B cell (primary cell): Measurements from ENCODE around the gene DDX10. TPM values are rescaled to one million over a fixed set of nuclear protein-coding genes. Genes with fewer than 3 reads are reported as not detected.

Experiments
- ATAC-seq: fragments of 200-7000 bp; cut with Tn5 transposase; one replicate; pipeline ENCODE4 v1.10.0; 2021; ENCODE audit warnings: low read depth, mild to moderate bottlenecking, moderate number of reproducible peaks, moderate library complexity
- CTCF ChIA-PET: fragments of 350-600 bp; sonication (Branson Sonifier 250); formaldehyde crosslinking; loops from one replicate; lab custom pipeline; 2021; ENCODE audit warnings: antibody characterized with exemption, inconsistent platforms; lab: Charles Lee
- POLR2A ChIA-PET: fragments of 350-600 bp; sonication (Branson Sonifier 250); formaldehyde crosslinking; loops from one replicate; lab custom pipeline; 2021; ENCODE audit warnings: antibody characterized with exemption; lab: Charles Lee
- DNase-seq: peaks from one replicate; pipeline ENCODE4 v3.0.0; 2013
- H2AFZ ChIP-seq: 2 replicates; pipeline ENCODE4 v1.6.1; 2012; ENCODE audit warnings: mild to moderate bottlenecking, low read depth, low read length; ENCODE audit not compliant: insufficient read depth, poor library complexity, severe bottlenecking
- H3K27ac ChIP-seq, 2 donors: 1 replicate in 1 of 2; 2 replicates in 1 of 2; pipeline ENCODE4 v1.5.1; 2012 to 2013; ENCODE audit warnings: low read length in 2 of 2, mild to moderate bottlenecking in 2 of 2, moderate library complexity in 1 of 2
- H3K27me3 ChIP-seq, 4 experiments: fragments of 200-600 bp in 1 of 4; sonication (generic) in 1 of 4; replicated peaks in 1 of 4; 1 replicate in 2 of 4; 2 replicates in 2 of 4; pipeline versions ENCODE4 v1.6.1 to v1.7.0; 2013 to 2016; ENCODE audit warnings: low read length in 3 of 4, mild to moderate bottlenecking in 2 of 4, mixed read lengths in 1 of 4, moderate library complexity in 1 of 4; ENCODE audit not compliant: insufficient read depth in 4 of 4, control insufficient read depth in 3 of 4; ENCODE audit errors: control extremely low read depth in 1 of 4
- H3K36me3 ChIP-seq, 2 experiments: replicated peaks in 1 of 2; 1 replicate in 1 of 2; 2 replicates in 1 of 2; pipeline versions ENCODE4 v1.6.1 to v1.7.1; 2013; ENCODE audit warnings: low read length in 1 of 2; ENCODE audit not compliant: insufficient read depth in 2 of 2, control insufficient read depth in 1 of 2; ENCODE audit errors: control extremely low read depth in 1 of 2, extremely low read depth in 1 of 2
- H3K4me1 ChIP-seq, 2 donors: fragments of 200-600 bp in 1 of 2; sonication (generic) in 1 of 2; 1 replicate in 1 of 2; 2 replicates in 1 of 2; pipeline versions ENCODE4 v1.5.1 to v1.6.1; 2013 to 2017; ENCODE audit warnings: low read length in 2 of 2; ENCODE audit not compliant: control insufficient read depth in 2 of 2, insufficient read depth in 2 of 2
- H3K4me2 ChIP-seq: replicated peaks from 2 replicates; pipeline ENCODE3; 2012; ENCODE audit warnings: mild to moderate bottlenecking, low read depth, low read length; ENCODE audit not compliant: poor library complexity, severe bottlenecking
- H3K4me3 ChIP-seq, 5 experiments: fragments of 200-600 bp in 1 of 5; sonication (generic) in 1 of 5; 1 replicate in 3 of 5; 2 replicates in 2 of 5; pipeline versions ENCODE4 v1.5.1 to v1.7.0; 2011 to 2016; ENCODE audit warnings: low read length in 4 of 5, mild to moderate bottlenecking in 4 of 5, low read depth in 2 of 5, control low read depth in 1 of 5, moderate library complexity in 1 of 5; ENCODE audit not compliant: insufficient read depth in 1 of 5; ENCODE audit errors: control extremely low read depth in 1 of 5, extremely low read depth in 1 of 5
- H3K79me2 ChIP-seq: fragments of 200-600 bp; sonication (generic); one replicate; pipeline ENCODE4 v1.6.0; 2016; ENCODE audit warnings: low read length; ENCODE audit not compliant: control insufficient read depth, insufficient read depth
- H3K9ac ChIP-seq: fragments of 200-600 bp; sonication (generic); 2 replicates; pipeline ENCODE4 v1.6.1; 2017; ENCODE audit warnings: mild to moderate bottlenecking, low read length, moderate library complexity
- H3K9me3 ChIP-seq, 3 donors: one replicate each; pipeline versions ENCODE4 v1.6.1 to v1.7.1; 2013; ENCODE audit warnings: low read length in 2 of 3; ENCODE audit not compliant: control insufficient read depth in 2 of 3, insufficient read depth in 1 of 3; ENCODE audit errors: control extremely low read depth in 1 of 3
- H4K20me1 ChIP-seq: 2 replicates; pipeline ENCODE4 v1.6.0; 2012; ENCODE audit warnings: mild to moderate bottlenecking, low read length; ENCODE audit not compliant: insufficient read depth, control insufficient read depth, poor library complexity, severe bottlenecking
- H3K27ac Mint-ChIP-seq: one replicate; pipeline ENCODE4 v1.8.0; 2021; ENCODE audit warnings: mixed read lengths
- H3K27me3 Mint-ChIP-seq: one replicate; pipeline ENCODE4 v1.8.0; 2021; ENCODE audit warnings: mixed read lengths
- H3K4me1 Mint-ChIP-seq: one replicate; pipeline ENCODE4 v1.8.0; 2021; ENCODE audit warnings: mixed read lengths
- H3K4me3 Mint-ChIP-seq: one replicate; pipeline ENCODE4 v1.8.0; 2021; ENCODE audit warnings: mixed read lengths
- H3K9me3 Mint-ChIP-seq: one replicate; pipeline ENCODE4 v1.8.0; 2022; ENCODE audit warnings: mixed read lengths; ENCODE audit not compliant: insufficient read depth
- CTCF ChIP-seq: fragments of 200-600 bp; IDR thresholded peaks from one replicate; pipeline ENCODE4 v1.8.0; 2022; ENCODE audit warnings: antibody characterized with exemption, mild to moderate bottlenecking
- EZH2 ChIP-seq: IDR thresholded peaks from 2 replicates; pipeline ENCODE4 v1.6.1; 2012; ENCODE audit warnings: borderline replicate concordance, low read depth, mild to moderate bottlenecking, moderate library complexity, low read length; ENCODE audit not compliant: insufficient read depth, poor library complexity, severe bottlenecking
- WGBS: methylation state at CpG from one replicate; pipeline ENCODE4 v1.1.5; 2013; ENCODE audit warnings: missing lambda C conversion rate; ENCODE audit not compliant: insufficient coverage; 5-methylcytosine and 5-hydroxymethylcytosine counted together
- intact Hi-C: fragments of 100-400 bp; cut with micrococcal nuclease; formaldehyde crosslinking; loops from one replicate; pipeline ENCODE4 v1.10.0; 2022
- polyA plus RNA-seq: library from polyadenylated mRNA; depleted of rRNA; stranded (reverse); fragments of >200 nt; gene quantifications from 2 replicates; pipeline ENCODE4 v1.2.3, GENCODE V29; 2012
- total RNA-seq, 2 donors: library from RNA; stranded (reverse); fragments of 120-200 nt in 1 of 2; gene quantifications; 1 replicate in 1 of 2; 2 replicates in 1 of 2; pipeline versions ENCODE4 v1.2.3 to v1.2.4, GENCODE V29; 2013 to 2022

DDX10 gene
- total and polyA plus RNA-seq, 2 donors (not counting 1 experiment from before 2014, with no cell fraction given): 15.6 to 30.6 TPM

GRCh38 chr11:108669286-108669685 lies 4.4 kb downstream of the DDX10 start:
- CTCF ChIA-PET: interaction anchor here (1.3 kb wide), 1 partner anchor 14 kb away, joined by 3 read pairs; no protein-coding TSS in a partner anchor
- peaks cover 68% of the 10 kb centered on the region for H3K79me2 ChIP-seq

GRCh38 chr11:108669711-108670110 lies 4.8 kb downstream of the DDX10 start:
- WGBS: 99% methylated on average over 7 of the region's 7 CpGs
- no peak overlapping the region for H3K4me3 Mint-ChIP-seq

More at GRCh38 chr11:108669286-108669685, 4.4 kb downstream of the DDX10 start:
- H2AFZ ChIP-seq: no peak overlapping the region
- no peaks in the 10 kb centered on the region for H3K9me3 ChIP-seq
- peaks cover 52% of the 10 kb centered on the region for H3K4me1 Mint-ChIP-seq
- H3K4me2 ChIP-seq: no peak overlapping the region
- H4K20me1 ChIP-seq: peaks cover 20% of the 10 kb centered on the region
- no peak overlapping the region for H3K4me3 Mint-ChIP-seq
- peaks cover 23% of the 10 kb centered on the region in 2 donors for H3K4me1 ChIP-seq
- no peak overlapping the region for H3K9ac ChIP-seq
- H3K27me3 ChIP-seq: no peaks in the 10 kb centered on the region
- no peaks in the 10 kb centered on the region for H3K9me3 Mint-ChIP-seq
- H3K36me3 ChIP-seq: peaks cover 0 to 8% of the 10 kb centered on the region in 2 experiments
- no peaks in the 10 kb centered on the region for H3K27me3 Mint-ChIP-seq
- no peak overlapping the region for H3K4me3 ChIP-seq
- DNase-seq: no peak
- POLR2A ChIA-PET: no interaction called here
- 100% methylated on average over 2 of the region's 2 CpGs for WGBS
- H3K27ac ChIP-seq: no peak overlapping the region
- intact Hi-C loops: no loop called here
- TF ChIP-seq CTCF: no peak
- TF ChIP-seq EZH2: no peak
- no peak overlapping the region for H3K27ac Mint-ChIP-seq
- no peak for ATAC-seq

More at GRCh38 chr11:108669711-108670110, 4.8 kb downstream of the DDX10 start:
- CTCF ChIA-PET: no interaction called here
- peaks cover 65% of the 10 kb centered on the region for H3K79me2 ChIP-seq
- no peak overlapping the region for H3K27ac ChIP-seq
- no peaks in the 10 kb centered on the region for H3K9me3 ChIP-seq
- H2AFZ ChIP-seq: no peak overlapping the region
- no peak overlapping the region for H3K4me3 ChIP-seq
- TF ChIP-seq CTCF (no peak), EZH2 (no peak)
- H3K9me3 Mint-ChIP-seq: no peaks in the 10 kb centered on the region
- ATAC-seq (no peak), DNase-seq (no peak)
- H3K9ac ChIP-seq: no peak overlapping the region
- no peak overlapping the region for H3K4me2 ChIP-seq
- no peaks in the 10 kb centered on the region for H3K27me3 Mint-ChIP-seq
- POLR2A ChIA-PET: no interaction called here
- H3K4me1 Mint-ChIP-seq: peaks cover 48% of the 10 kb centered on the region
- H4K20me1 ChIP-seq: peaks cover 20% of the 10 kb centered on the region
- peaks cover 0 to 8% of the 10 kb centered on the region in 2 experiments for H3K36me3 ChIP-seq
- peaks cover 19 to 20% of the 10 kb centered on the region in 2 donors for H3K4me1 ChIP-seq
- intact Hi-C loops: no loop called here
- H3K27ac Mint-ChIP-seq: no peak overlapping the region
- H3K27me3 ChIP-seq: no peaks in the 10 kb centered on the region
